ENCODE measurements around the gene RNASE11. TPM values are rescaled to one million over a fixed set of nuclear protein-coding genes. Genes with fewer than 3 reads are reported as not detected.
"Not testable (repeated sequence)": the region's sequence is repeated elsewhere in the genome, so short reads cannot be mapped to it uniquely, and the experiment has no call there.

RNASE11 gene
- total and polyA plus RNA-seq, 7 donors: not detected

GRCh38 chr14:20597108-20597507, 9.3 kb upstream of the RNASE11 start:
- Histone ChIP-seq H3K9me3 (no peaks in the 10 kb centered on the region), H3K4me1 (no peaks in the 10 kb centered on the region), H3K27me3 (no peaks in the 10 kb centered on the region), H3K4me3 (no peak overlapping the region), H3K36me3 (no peaks in the 10 kb centered on the region), H3K27ac (no peak overlapping the region)
- intact Hi-C loops (cut with DNase I): no loop called here
- DNase-seq: no peak
- 86 to 92% methylated on average over 1 of the region's 1 CpG for WGBS, 2 donors
- TF ChIP-seq POLR2AphosphoS5 (IDR thresholded peaks at IDR 0.05): no peak
- TF ChIP-seq CTCF (IDR thresholded peaks at IDR 0.05): no peak
- no peak for TF ChIP-seq POLR2A (IDR thresholded peaks at IDR 0.05)
- TF ChIP-seq EP300 (IDR thresholded peaks at IDR 0.05): no peak

- H3K4me3 ChIP-seq; H3K27ac ChIP-seq; H3K36me3 ChIP-seq; H3K27me3 ChIP-seq; DNase-seq; H3K9me3 ChIP-seq; H3K4me1 ChIP-seq; intact Hi-C loops (cut with DNase I): not testable (repeated sequence)
- WGBS, 2 donors: 96 to 98% methylated on average over 3 of the region's 3 CpGs
Observed at GRCh38 chr14:20595726-20596125, 7.9 kb upstream of the RNASE11 start.

- no peaks in the 10 kb centered on the region for H3K9me3 ChIP-seq
- WGBS, 2 donors: 56 to 74% methylated on average over 1 of the region's 1 CpG
- H3K36me3 ChIP-seq: no peaks in the 10 kb centered on the region
- TF ChIP-seq POLR2AphosphoS5 (IDR thresholded peaks at IDR 0.05) (no peak), EP300 (IDR thresholded peaks at IDR 0.05) (no peak), CTCF (IDR thresholded peaks at IDR 0.05) (no peak), POLR2A (IDR thresholded peaks at IDR 0.05) (no peak)
- H3K27ac ChIP-seq: no peak overlapping the region
- DNase-seq: no peak
- intact Hi-C loops (cut with DNase I): no loop called here
- peaks cover 0 to 7% (median 0%) of the 10 kb centered on the region in 3 donors for H3K27me3 ChIP-seq
- H3K4me1 ChIP-seq: no peaks in the 10 kb centered on the region
- H3K4me3 ChIP-seq: no peak overlapping the region
Observed at GRCh38 chr14:20592574-20592973, 4.8 kb upstream of the RNASE11 start.

GRCh38 chr14:20591235-20591634, 3.4 kb upstream of the RNASE11 start, which contains the start of gene RNASE12:
Gene RNASE12, minus strand, starts transcription at chr14:20591376. Its CDS starts 653 bp downstream, at chr14:20590723.
- Histone ChIP-seq H3K36me3 (no peaks in the 10 kb centered on the region), H3K27ac (no peak within 1 kb of the TSS), H3K4me1 (no peaks in the 10 kb centered on the region), H3K4me3 (no peak within 1 kb of the TSS), H3K27me3 (peaks cover 0 to 7% (median 0%) of the 10 kb centered on the region in 3 donors), H3K9me3 (no peaks in the 10 kb centered on the region)
- WGBS, 2 donors: 62 to 83% methylated on average over 4 of the region's 4 CpGs
- DNase-seq: no peak
- TF ChIP-seq CTCF (IDR thresholded peaks at IDR 0.05) (no peak), POLR2AphosphoS5 (IDR thresholded peaks at IDR 0.05) (no peak), EP300 (IDR thresholded peaks at IDR 0.05) (no peak), POLR2A (IDR thresholded peaks at IDR 0.05) (no peak)
- intact Hi-C loops (cut with DNase I): no loop called here

GRCh38 chr14:20583908-20584307, 3.9 kb downstream of the RNASE11 start:
- no peak overlapping the region for H3K27ac ChIP-seq
- no peak overlapping the region for H3K4me3 ChIP-seq
- intact Hi-C loops (cut with DNase I): no loop called here
- H3K36me3 ChIP-seq: no peaks in the 10 kb centered on the region
- no peak for TF ChIP-seq POLR2A (IDR thresholded peaks at IDR 0.05)
- H3K9me3 ChIP-seq: no peaks in the 10 kb centered on the region
- WGBS, 2 donors: 79 to 80% methylated on average over 5 of the region's 5 CpGs
- no peak for DNase-seq
- H3K27me3 ChIP-seq: no peaks in the 10 kb centered on the region
- H3K4me1 ChIP-seq: no peaks in the 10 kb centered on the region

- TF ChIP-seq CTCF (IDR thresholded peaks at IDR 0.05): no peak
- no peak for TF ChIP-seq POLR2AphosphoS5 (IDR thresholded peaks at IDR 0.05)
- Histone ChIP-seq H3K36me3 (no peaks in the 10 kb centered on the region), H3K4me3 (no peak overlapping the region), H3K9me3 (no peaks in the 10 kb centered on the region), H3K27me3 (no peaks in the 10 kb centered on the region), H3K27ac (no peak overlapping the region), H3K4me1 (no peaks in the 10 kb centered on the region)
- intact Hi-C loops (cut with DNase I): no loop called here
- DNase-seq: no peak
Observed at GRCh38 chr14:20583142-20583541, 4.7 kb downstream of the RNASE11 start.
